Hair follicular keratinocyte (primary cell): ENCODE measurements around the gene TRPV5. TPM values are rescaled to one million over a fixed set of nuclear protein-coding genes. Genes with fewer than 3 reads are reported as not detected.

Source experiments
- total RNA-seq: library from RNA; depleted of rRNA; stranded (reverse); fragments of >200 nt; gene quantifications from 2 replicates; pipeline ENCODE4 v1.2.3, GENCODE V29; 2015

Gene TRPV5
- not detected in 2 replicates for total RNA-seq

DNA sequence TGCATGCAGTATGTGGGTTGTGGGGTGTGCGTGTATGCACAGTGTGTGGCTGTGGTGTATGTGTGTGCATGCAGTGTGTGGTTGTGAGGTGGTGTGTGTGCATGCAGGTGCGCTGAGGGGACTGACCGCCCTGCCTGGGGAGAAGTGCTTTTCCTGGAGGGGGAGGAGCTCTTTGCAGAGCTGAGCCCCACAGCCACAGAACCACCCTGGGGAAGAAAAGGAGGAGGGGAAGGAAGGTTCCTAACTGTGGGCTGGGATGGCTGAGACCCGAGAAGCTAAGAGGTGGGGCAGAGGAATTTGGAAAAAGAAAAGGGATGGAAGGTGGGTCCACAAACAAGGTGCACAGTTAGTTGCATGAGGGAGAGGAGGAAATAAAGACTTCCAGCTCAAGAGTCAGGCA, at the start of gene TRPV5:
TRPV5 (minus strand) TSS at position 123 of the 400 bp plus-strand sequence. CDS start 287 bp downstream, outside the sequence.

DNA sequence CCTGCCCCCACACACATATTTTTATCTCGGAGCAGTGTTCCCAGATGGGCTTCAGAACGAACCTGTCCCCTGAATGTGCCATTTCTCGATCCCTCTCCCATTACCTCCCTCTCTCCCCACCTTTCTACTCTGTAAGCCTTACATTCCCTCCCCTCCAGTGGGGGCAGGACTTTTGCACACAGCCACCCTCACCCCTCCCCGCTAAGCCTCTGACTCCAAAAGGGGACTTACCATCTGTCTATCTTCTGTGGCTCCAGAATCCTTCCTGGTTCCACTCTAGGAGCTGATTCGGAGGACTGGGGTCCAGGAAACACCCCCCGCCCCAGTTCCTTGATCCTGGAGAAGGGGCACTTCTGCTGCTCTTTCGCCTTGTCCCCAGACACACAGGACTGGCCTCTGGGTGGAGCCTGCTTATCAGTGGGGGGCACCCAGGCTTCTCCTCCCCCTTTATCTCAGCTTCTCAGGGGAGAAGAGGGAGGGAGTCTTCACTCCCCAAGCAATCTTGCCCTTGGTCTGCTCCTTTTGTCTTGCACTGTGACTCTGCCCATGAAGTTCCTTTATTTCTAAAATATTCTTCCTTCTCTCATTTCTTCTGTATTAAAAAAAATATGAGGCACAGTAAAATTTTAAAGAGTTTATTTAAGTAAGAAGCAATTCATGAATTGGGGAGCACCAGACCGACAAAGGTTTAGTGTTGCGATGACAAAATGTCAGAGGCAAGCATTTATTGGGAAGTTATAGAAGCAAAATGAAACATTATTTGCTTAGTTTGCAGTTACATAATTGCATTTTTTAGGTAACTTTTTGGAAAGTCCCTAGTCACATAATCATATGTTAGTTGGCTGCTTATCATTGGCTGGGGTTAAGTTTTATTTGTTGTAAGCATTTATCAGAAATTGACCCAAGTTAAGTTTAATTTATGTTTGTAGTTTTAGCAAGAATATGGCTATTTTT, 28.7 kb upstream of the TRPV5 start, which contains the start of gene KEL:
KEL (minus strand) TSS at position 391 of the 954 bp plus-strand sequence; CDS start at position 234, 157 bp downstream.

DNA sequence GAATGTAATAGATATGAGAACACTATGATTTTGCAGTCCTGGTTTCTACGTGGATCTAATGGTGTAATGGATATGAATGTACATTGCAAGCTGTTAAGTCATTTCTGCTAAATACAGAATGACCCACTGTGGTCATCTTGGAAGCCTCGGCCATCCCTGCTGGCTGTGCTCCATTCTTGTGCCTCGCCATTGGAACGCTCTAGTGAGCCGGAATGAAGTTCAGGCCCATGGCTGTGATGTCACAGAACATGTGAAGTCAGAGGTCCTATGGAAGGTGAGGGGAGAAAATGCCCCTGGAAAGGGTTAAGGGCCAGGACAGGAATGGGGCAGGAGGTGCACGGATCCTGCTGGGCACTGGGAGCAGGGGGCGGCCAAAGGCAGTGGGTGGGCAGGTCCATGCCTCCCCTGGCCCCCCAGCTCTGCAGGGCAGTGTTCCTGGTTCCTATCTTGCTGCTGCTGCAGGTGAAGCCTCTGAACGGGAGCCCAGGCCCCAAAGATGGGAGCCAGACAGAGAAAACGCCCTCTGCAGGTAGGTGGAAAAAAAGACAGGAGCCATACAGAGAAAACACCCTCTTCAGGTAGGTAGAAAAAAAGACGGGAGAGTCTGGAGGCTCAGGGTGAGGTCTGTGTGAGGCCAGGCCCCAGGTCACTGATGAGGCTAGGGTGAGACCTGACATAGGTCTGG, 5.8 kb upstream of the TRPV5 start, which contains the start of gene LLCFC1:
LLCFC1 (plus strand) TSS at position 259 of the 685 bp plus-strand sequence; CDS start at position 397, 138 bp downstream.

DNA sequence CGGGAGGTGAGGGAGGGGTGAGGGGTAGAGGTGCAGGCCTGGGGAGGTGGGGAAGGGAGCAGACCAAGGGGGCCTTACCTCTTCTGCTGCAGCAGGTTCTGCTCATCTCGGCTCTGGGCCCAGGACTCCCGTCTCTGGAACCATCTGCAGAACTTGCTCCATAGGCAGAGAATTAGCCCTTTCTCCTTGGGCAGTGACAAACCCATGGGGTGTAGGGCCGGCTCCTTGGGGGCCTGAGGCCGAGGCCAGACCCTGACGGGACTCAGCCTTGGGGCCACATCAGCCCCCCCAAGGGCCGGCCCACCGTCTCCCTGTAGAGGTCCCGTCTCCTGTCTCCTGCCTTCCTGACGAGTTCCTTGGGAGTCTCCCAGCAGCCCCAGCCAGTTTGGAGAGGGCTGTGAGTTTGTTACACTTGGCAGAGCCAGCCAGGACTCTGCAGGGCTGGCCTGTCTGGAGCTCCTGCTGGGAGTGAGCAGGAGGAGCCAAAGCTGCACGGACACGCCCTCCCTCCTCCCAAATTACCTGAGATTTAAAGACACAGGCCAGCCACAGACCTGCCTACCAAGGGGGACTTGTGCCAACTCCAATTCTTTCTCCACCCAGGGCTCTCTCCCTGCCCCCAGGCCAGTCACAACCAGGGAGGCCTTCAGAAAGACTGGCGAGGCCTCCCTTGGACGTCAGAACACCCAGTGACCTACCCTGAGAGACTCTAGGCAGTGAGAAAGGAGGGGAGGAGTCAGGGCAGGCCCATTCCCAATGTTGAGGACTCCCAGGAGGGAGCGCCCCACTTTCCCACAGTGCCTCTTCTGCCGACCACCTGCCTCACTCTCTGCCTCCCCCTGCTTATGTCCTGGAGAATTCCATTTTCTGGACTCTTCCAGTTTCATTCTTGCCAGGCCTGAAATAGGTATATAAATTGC, 48.0 kb downstream of the TRPV5 start, which contains the start of gene TRPV6:
TRPV6 (minus strand) TSS at position 435 of the 920 bp plus-strand sequence.

Other genes with a start within 250 kb of the TRPV5 start
- not detected in 2 replicates for gene PRSS1, start 184.3 kb downstream of the TRPV5 start, total RNA-seq
- gene PRSS2, start 162.8 kb downstream of the TRPV5 start, total RNA-seq = not detected in 2 replicates
- gene EPHB6, start 78.7 kb downstream of the TRPV5 start, total RNA-seq = 0.08 TPM in 1 of 2 replicates, not detected in the other
- 0.08 TPM in 1 of 2 replicates, not detected in the other for gene TRPV6, start 48.0 kb downstream of the TRPV5 start, total RNA-seq
- not detected in 2 replicates for gene LLCFC1, start 5.7 kb upstream of the TRPV5 start, total RNA-seq
- not detected in 2 replicates for gene KEL, start 28.6 kb upstream of the TRPV5 start, total RNA-seq
- gene OR9A2, start 93.4 kb upstream of the TRPV5 start, total RNA-seq = not detected in 2 replicates
- gene OR6V1, start 118.6 kb upstream of the TRPV5 start, total RNA-seq = not detected in 2 replicates
- not detected in 2 replicates for gene PIP, start 198.3 kb upstream of the TRPV5 start, total RNA-seq
- gene TAS2R39, start 249.7 kb upstream of the TRPV5 start, total RNA-seq = not detected in 2 replicates